Inflammatory macrophage (primary cell): ENCODE data around the gene ANO1.

Source experiments
- DNase-seq, 2 donors: peaks; one replicate each; pipeline ENCODE4 v3.0.0-alpha.2; 2020 to 2022

ANO1 gene

DNA sequence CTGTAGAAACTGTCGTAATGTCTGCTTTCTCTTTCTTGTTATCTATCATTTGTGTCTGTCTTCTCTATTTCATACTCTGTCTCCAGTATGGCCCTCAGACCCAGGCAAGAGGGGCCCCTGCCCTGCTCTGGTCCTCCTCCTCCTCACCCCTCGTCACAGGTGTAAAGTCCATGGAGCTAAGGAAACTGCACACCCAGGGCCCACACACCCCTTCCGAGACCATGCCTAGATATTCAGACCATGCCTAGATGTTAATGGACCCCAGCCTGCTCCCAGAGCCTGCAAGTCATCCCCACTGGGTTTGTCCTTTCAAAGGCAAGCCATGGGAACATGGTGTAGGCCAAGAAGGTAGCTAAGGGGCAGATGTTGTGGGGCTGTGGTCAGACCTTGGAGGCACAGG lies 24.1 kb upstream of the ANO1 start:
- no peak for DNase-seq

DNA sequence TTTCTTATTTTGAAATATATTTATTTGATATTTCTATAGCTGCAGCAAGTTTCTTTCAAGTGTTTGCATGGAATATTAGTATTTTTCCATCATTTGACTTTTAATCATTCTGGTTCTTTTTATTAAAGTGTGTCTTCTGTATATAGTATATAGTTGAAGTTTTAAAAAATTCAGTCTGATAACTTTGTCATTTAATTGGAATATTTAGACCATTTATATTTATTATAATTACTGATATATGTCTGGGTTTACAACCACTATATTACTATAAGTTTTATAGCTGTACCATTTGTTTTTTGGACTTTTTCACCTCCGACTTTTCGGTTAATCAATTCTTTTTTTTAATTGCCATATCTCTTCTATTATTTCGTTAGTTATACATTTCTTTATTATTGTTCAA lies 22.7 kb upstream of the ANO1 start:
- DNase-seq, result no peak

DNA sequence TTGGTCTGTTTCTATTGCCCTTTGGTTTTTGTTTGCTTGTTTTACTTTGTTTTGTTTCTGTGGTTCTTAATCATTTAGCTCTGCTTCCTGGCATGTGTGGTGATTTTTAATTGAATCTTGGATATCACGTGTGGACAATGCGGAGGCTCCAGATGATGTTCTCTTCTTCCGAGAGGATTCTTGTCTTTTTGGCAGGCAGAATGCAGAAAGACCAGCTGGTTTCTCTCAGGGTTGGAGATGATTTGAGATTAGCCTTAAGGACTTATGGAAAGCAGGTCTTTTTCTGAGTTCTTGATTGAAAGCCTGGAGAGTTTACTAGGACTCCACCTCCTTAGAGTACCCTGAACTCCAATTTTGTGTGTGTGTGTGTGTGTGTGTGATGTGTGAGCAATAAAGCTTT lies 21.0 kb upstream of the ANO1 start:
- DNase-seq, result no peak

DNA sequence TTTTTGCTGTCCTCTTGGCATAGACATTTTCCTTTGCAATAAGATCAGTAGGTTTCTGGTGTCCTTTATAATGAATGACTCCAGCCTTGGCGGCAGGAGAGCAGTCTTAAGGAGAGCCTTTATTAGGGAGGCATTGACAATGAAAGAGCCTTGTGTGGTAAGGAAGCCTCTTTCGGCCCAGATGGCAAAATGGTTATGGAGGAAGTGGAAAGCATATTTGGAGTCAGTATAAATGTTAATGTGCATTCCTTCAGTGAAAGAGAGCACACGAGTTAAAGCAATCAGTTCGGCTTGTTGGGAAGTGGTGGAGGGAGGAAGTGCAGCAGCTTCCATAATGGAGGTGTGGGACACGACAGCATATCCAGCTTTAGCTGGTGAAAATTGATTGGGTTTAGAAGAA lies 18.1 kb upstream of the ANO1 start:
- no peak for DNase-seq

DNA sequence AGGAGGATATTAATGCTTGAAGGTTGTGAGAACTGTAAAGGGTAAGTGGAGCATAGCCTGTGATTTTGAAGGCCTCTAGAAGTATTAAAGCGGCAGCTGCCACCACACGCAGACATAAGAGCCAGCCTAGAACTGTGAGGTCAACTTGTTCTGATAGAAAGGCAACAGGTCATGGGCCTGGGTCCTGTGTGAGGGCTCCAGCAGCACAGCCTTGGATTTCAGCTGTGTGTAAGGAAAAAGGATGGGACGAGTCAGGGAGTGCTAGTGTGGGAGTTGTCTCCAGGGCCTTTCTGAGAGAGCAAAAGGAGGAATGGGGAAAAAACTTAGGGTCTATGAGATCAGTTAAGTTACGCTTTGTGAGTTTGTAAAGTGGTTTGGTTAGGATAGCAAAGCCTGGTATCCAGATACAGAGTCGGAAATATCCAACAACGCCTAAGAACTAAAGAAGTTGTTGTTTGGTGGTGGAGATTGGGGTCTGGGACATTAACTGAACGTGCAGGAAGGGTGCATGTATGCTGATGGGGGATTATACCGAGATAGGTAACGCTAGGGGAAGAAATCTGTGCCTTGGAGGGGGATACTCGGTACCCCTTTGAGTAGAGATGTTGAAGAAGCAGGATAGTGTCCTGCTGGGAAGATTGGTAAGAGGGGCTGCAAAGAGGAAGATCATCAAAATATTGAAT lies 17.4 kb upstream of the ANO1 start:
- no peak for DNase-seq

DNA sequence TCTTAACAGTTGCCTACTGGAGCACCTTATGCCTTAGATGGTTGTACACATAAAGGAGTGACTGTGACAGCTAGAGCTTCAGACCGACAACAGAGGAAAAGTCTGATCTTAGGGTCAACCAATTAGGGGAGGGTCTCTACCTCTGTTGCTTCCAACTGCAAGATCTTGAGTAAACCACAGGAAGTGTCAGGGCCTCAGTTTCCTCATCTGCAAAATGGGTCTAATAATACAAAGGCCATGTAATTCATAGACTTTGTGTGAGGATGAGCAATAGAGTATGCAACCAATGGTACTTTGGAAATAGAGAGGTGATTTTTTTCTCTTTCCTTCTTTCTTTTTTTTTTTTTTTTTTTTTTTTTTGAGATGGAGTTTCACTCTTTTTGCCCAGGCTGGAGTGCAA lies 16.4 kb upstream of the ANO1 start:
- DNase-seq, result no peak

DNA sequence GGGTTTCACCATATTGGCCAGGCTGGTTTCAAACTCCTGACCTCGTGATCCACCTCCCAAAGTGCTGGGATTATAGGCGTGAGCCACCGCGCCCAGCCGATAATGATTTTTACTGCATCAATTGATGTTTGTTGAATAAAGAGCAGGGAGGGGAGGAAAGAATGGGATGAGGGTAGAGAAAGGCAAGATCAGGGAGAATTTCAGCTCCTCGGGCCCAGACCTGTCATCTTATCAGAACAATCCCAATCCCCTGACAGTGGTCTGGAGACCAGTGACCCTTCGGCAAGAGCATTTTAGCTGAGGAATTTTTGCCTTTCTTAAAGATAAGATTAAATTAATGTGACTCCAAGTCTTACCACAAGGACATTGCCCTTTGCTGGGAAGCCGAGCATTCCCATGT lies 15.0 kb upstream of the ANO1 start:
- no peak for DNase-seq

DNA sequence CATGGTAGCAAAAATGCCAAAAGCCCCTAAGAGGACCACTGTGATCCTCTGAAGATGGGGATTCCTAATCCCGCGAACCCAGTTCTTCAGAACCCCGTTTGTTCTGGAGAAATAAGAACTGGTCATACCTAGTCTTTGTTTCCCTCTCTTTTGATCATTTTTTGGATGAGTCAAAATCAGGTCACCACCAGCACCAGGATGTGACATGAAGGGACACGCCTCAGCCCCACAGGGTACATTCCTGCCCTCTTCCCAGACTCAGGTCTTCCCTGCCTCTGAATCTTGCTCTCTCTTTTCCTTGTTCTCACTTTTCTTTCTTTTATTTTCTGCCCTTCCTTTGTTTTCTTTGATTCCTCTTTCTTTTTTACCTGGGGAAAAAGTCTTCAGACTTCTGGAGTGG lies 14.6 kb upstream of the ANO1 start:
- DNase-seq, result no peak

DNA sequence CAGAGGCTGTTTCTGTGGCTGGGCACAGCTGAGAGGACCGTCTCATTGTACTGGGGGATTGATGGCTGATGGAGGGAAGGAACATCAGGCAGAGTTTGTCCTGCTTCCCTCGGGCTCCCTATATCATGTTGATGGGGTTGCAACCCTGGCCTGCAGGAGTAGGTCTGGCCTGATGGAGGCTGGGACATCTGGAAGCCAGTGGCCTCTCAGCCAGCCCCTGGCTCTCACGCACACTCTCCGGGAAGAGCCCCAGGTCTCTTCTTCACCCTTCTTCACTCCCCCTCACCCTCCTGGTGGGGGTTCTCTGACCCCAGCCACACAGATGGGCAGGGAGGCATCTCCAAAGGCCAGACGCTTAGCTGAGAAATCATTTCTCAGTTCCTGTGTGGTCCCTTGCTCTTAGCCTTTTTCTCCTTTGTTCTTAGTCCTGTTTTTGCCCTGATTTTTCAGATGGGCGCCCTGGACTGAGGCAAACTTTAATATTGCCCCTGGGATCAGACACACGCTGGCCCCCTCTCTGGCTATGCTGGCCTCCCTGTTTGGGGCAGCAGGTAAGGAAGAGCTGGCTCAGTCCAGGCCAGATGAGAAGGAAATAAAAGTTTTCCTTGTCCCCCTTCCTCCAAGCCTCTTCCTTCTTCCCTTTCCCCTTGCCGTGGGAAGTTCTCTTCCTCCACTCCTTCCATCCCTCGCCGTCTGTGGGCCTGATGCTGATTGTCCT lies 13.9 kb upstream of the ANO1 start:
- DNase-seq, result no peak

DNA sequence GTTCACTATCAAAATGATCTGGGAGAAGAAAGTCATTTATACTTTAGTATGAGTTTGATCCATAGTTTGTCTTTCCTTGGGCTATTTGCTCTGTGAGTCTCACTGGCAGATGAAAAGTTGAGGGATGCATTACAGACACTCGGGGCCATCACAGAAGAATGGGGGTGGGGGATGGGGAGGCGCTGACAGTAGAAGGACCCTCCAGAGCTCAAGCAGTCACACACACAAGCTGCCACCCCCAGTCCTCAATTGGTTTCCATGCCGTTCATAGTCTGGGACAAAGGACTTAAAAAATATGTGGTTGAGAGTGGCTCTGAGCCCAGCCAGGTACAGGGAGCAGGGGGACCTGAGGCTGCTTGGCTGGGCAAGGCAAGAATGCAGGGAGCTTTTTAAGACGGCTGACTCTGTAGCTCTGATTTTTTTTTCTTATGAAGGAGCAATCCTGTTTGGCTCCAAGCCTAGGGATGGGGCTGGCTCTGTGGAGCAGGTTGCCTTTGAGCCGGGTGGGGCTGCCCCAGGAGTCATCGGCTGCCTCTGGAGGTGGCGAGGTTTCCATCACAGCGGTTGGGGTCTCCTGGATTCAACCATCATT lies 13.3 kb upstream of the ANO1 start:
- no peak for DNase-seq

DNA sequence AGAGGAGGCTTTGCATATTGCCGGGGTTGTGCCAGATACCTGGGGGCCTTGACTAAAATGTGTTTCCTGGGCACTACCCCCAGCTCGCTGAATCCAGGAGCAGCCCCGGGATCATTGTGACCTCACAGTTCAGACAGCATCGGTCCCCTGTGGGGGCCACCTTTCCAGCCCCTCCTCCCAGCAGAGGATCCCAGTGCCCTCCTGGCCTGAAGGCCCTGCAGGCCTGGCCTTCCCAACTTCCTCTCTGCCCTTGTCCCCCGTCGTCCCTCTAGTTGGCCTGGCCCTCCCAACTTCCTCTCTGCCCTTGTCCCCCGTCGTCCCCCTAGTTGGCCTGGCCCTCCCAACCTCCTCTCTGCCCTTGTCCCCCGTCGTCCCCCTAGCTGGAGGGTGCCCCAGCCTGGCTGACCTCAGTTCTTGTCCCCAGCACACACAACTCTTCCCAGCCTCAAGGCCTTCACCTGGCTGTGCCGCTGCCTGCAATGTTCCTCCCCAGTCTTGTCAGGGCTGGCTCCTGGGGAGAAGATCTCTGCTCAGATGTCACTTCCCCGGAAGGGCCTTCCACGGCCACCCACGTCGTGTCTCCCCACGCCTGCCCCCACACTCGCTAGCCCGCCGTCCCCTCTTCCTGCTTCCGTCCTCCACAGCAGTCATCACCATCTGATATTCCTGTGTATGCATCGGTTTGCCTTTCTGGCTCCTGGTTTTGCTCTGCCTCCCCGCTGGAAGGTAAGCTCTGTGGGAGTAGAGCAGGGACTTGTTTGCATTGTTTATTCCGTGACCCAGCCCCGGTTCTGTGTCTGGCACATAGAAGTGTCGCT lies 12.6 kb upstream of the ANO1 start:
- DNase-seq, result no peak

DNA sequence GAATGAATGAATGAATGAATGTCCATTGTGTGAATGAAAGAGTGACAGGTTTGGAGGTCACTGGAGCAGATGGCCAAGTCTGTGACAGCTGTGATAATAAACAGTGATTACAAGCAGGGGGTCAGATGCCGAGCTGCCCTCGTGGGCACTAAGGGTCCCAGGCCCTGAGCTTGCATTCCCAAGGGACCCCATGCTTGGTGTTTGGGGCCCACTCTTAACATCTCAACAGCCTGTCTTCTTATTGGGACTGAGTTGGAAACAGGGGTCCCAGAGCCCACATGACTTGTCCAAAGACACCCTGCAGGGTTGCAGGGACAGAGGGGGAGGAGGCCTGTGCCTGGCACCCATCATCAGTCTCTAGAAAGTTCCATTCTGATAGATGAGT lies 12.0 kb upstream of the ANO1 start:
- no peak for DNase-seq

DNA sequence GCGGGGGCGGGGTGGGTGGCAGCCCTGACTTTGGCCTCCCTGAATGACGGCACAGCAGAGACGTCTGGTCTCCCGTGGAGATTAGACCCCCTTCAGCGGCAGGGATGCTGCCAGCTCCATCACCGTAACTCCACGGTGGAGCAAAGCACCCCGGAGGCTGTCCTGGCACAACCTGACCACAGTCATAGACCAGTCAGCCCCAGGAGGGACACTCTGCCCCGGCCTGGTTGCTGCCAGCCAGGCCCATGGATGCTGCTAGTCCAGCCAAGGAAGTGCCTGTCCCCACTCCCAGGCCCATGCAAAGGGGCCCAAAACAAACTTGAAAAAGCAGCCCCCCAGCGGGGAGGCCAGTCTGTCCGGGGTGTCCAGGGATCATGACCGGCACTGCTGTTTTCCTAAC lies 11.5 kb upstream of the ANO1 start:
- DNase-seq, result no peak

DNA sequence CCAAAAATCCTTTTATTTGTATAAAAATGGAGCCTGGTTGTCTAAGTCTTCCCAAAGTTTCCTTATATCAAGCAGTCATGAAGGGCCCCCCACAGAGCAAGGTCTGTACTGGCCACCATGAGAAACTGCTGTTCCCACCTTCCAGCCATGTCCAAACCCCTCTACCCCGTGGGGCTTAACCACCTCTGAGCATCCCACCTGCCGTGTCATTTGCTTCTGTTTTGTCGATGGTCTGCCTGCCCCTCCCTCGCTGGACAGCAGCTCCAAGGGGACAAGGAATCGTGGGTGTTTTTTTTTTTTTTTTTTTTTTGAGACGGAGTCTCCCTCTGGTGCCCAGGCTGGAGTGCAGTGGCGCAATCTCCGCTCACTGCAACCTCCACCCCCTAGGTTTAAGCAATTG lies 11.1 kb upstream of the ANO1 start:
- no peak for DNase-seq

DNA sequence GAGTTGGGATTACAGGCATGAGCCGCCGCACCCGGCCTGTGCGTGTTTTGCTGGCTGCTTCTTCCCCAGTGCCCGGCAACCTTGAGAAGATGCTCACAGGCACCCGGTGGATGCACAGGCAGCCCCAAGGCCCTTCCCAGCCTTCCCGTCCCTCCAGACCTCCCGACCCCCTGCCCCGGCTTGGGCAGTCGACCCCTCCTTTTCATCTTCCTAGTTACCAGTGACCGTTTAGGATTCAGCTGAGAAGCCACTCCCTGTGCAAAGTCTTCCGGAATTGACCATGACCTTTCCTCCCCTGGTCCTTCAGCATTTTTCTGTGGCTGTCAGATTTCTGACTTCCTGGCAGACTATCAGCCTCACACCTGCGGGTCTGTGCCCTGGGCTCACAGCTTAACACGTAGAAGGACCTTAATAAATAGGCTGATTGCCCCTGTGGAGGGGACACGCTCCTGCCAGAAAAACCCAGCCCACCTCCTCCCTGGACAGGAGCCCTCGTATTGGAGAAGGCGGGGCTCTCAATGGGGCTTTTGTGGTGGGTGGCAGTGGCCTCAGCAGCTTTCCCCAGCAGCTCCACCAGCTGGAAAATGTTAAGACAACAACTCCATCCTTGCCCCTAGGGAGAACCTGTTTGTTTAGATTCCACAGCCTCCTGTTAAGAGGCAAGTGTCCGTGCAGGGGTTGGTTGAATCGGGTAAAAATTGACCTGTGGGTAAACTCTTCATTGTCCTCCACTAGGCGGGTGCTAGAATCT lies 10.4 kb upstream of the ANO1 start:
- no peak for DNase-seq

DNA sequence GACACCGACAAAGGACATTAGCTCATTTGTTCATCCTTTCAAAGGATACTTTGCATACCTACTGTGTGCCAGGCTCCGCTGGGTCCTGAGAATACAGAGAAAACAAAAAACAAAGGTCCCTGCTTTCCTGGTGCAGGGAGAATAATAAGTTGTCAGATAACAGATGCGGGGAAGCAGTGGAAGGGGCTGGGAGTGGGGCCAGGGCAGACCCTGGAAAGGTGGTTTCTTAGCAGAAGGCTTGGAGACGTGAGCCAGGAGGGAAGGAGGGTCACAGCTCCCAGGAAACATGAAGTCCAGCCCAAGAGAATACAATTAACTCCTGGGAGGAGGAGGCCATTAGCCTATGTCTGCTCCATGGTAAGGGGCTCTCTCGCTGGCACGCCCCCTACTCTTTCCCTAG lies 9.8 kb upstream of the ANO1 start:
- no peak for DNase-seq

DNA sequence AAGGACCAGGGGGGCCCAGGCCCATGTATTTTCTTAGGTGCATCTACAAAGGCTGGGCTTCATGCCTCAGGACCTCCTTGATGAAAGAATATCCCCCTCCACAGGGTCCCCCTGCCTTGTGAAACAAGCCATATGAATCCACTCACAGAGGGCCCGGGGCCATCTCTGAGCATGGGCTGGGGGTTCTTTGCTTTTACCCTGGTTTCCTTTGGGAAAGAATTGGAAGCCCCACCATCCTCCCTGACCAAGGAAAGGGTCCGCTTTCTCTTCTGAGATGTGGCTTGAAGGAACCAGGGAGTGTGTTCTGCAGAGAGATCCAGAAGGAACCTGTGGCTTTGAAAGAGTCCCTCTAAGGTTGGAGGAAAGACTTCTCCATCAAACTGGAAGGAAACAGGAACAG lies 9.2 kb upstream of the ANO1 start:
- no peak for DNase-seq

DNA sequence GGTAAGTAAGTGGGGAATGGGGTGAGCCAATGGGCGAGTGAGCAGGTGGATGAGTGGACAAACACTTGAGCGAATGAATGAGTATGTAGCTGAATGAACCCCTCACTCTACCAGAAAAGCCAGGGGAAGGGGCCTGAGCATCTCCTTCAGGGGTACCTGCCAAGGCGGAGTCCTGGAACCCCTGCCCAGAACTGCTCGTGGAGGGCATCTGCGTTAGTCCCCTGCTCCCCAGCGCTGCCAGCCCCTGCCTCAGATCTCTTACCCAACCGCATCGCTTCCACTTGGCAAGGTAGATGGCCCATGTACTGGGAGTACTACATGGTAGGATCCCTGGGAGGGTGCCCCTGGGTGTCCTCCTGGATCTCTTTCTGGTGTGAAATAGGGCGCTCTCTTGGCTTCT lies 7.4 kb upstream of the ANO1 start:
- DNase-seq, result no peak

DNA sequence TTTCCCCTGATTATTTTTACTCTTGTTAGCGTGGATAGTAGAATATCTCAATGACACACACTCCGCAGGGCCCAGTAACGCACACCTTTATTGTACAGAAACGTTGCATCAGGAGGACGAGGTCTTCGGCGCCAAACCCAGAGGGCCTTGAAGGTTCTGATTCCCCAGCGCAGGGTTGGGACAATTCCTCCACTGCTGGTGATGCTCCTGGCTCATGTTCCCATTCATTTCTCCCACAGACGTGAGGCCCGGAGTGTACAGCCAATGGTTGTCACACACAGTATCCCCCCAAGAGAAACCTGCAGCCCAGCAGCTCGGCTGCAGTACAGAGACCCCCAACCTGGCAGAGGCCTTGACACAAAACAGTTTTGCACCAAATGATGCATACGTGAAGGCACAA lies 6.1 kb upstream of the ANO1 start:
- no peak for DNase-seq

DNA sequence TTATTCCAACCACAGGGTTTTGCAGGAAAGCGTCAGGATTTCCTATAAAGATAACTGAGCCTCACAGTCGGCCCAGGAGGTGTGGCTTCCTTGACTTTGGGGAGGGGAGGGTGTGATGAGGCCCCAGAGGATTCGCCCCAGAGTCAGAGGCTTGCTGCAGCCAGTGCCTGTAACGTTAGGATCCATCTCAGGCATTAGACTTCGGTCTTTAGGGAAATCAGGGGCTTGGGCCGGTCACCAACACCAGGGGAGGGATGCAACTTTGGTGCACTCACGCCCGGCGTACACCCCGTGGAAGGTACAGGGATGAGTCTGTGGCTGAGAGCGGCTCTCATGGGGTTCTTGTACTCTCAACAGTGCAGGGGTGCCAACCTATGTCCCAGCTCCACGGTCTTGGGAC lies 5.7 kb upstream of the ANO1 start:
- no peak for DNase-seq

DNA sequence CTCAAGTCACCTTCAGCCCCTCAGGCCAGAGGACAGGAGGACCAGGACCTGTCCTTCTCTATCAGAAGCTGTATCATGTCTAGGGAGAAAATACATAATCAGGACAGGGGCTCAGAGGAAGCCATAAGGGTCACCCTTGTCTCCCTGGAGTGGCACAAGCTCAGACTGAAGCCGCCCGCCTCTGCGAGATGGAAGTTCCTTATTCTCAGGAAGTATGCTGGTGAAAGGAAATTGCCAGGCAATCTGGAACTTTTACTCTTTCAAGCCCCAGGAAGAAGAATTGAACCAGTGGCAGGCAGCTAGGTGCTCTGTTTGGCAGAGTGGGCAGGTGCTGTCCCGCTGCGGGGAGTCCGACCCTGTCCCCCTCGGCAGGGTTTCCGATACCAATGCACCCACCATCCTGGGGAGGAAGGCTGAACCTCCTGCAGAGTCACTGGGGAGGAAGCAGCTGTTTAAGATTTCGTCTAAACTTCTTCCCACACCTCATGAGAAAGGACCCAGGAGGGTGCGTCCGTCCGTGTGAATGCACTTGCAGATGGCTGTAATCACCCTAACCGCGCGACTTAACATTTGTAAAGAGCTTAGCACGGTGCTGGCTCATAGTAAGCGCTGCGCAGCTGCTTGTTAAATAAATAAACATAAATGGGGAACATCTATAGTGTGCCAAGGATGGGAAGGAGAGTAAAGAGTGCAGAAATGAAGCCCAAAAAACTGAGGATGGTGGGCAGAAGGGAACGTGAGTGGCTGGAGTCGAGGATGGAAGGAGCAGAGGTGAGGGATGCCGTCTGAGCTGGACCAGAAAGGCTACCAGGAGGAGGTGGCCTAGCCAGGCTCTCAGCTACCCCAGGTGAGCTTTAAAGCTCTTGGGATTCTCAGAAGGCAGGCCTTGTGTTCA lies 5.0 kb upstream of the ANO1 start:
- peak in 1 of 2 donors; percentile 4 for DNase-seq

DNA sequence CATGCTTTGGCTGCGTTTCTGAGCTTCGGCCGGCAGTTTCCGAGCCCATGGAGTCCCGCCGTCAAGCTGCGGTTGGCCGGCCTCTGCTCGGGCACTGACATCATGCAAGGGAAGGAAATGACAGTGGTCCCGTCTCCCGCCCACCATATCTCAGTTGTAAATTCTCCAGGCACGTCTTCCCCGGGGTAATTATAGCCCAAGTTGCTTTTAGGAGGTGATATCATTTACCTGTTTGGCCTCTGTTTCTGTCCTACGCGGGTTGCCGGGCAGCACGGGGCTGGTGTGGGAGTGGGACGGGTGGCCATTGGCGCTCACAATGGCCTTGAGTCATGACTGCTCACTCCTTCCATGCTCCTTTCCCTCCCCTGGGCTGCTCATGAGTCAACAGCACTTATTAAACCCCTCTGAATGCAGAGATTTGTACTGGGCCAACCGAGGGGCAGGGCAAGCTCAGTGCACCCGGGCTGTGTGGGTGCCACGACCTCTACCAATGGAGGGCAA lies 4.2 kb upstream of the ANO1 start:
- no peak for DNase-seq
